ENCODE results near the gene STPG1. TPM values are rescaled to one million over a fixed set of nuclear protein-coding genes. Genes with fewer than 3 reads are reported as not detected.

The STPG1 gene
- total RNA-seq, 3 donors from 2014 or later: 3.6 to 6.9 (median 4.6) TPM

- Histone ChIP-seq H3K4me3 (no peak overlapping the region), H3K9me3 (no peaks in the 10 kb centered on the region), H3K4me1 (no peaks in the 10 kb centered on the region), H3K27ac (no peak overlapping the region), H3K36me3 (no peaks in the 10 kb centered on the region), H3K27me3 (no peaks in the 10 kb centered on the region)
- TF ChIP-seq CTCF (IDR thresholded peaks at IDR 0.05): no peak
- TF ChIP-seq POLR2A (IDR thresholded peaks at IDR 0.05): no peak
- TF ChIP-seq POLR2AphosphoS5 (IDR thresholded peaks at IDR 0.05): no peak
- DNase-seq (ENCODE audit: low spot score in 2 of 2): no peak
- intact Hi-C loops (cut with DNase I; ENCODE audit: low total_unique reads): no loop called here
These were observed 49.0 kb downstream of the STPG1 start for GRCh38 chr1:24364605-24364974.

- H3K27ac ChIP-seq: no peak overlapping the region
- intact Hi-C loops (cut with DNase I; ENCODE audit: low total_unique reads): no loop called here
These were observed 49.6 kb downstream of the STPG1 start for GRCh38 chr1:24363994-24364393.

DNA sequence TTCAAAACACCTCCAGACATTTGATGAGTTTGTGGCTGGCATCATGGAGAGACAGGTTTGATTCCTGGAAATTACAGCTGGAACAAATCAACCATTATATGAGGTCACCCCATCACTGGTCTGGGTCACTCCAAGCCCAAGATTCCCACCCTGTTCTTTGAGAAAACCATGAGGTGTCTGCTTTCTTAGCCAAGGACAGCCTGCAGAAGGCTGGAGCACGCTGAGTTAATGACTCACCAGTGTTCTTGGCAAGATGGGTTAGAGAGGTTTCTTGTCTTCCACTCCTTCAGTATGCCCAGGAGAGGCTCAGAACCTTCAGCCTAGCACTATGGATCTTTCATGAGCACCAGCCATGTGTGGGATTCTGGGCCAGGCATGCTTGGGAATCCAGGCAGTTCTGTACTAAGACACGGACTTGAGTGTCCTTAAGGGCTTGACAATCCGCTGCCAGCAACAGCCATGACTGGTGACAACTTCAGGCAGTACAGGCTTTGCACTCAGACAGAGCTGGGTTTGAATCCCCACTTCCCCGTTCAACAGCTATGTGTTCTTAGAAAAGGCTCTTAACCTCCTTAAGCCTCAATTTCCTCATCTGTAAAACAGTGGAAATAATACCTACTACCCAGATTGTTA is 50.5 kb downstream of the STPG1 start:
- Histone ChIP-seq H3K27me3 (no peaks in the 10 kb centered on the region), H3K4me1 (no peaks in the 10 kb centered on the region), H3K4me3 (no peak overlapping the region), H3K36me3 (no peaks in the 10 kb centered on the region), H3K9me3 (no peaks in the 10 kb centered on the region), H3K27ac (no peak overlapping the region)
- intact Hi-C loops (cut with DNase I; ENCODE audit: low total_unique reads): no loop called here
- TF ChIP-seq CTCF (IDR thresholded peaks at IDR 0.05) (no peak), POLR2AphosphoS5 (IDR thresholded peaks at IDR 0.05) (peak in 1 of 3 donors; percentile 16)
- no peak for DNase-seq (ENCODE audit: low spot score in 2 of 2)

More at GRCh38 chr1:24363994-24364393, 49.6 kb downstream of the STPG1 start:
- DNase-seq (ENCODE audit: low spot score in 2 of 2): no peak
- Histone ChIP-seq H3K4me3 (no peak overlapping the region), H3K4me1 (no peaks in the 10 kb centered on the region), H3K27me3 (no peaks in the 10 kb centered on the region), H3K36me3 (no peaks in the 10 kb centered on the region), H3K9me3 (no peaks in the 10 kb centered on the region)
- no peak for TF ChIP-seq POLR2A (IDR thresholded peaks at IDR 0.05)
- no peak for TF ChIP-seq CTCF (IDR thresholded peaks at IDR 0.05)
- TF ChIP-seq POLR2AphosphoS5 (IDR thresholded peaks at IDR 0.05): no peak

DNA sequence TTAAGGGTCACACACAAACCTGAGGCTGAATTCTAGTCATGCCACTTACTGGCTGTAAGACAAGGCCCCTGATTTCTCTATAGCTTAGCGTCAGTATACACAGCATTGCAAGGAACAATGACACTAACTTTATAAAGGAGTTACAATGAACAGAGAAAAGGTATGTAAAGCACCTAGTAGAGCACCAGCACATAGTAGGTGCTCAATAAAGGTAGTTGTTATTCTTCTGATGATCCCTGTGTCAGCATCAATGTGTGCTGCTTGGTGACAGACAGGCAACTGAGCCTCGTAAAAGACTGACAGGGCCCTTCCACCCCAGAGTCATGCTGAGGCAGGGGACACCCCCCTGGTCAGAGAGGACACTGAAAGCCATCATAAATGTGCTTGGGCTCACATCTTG is 51.2 kb downstream of the STPG1 start:
- Histone ChIP-seq H3K27ac (no peak overlapping the region), H3K27me3 (no peaks in the 10 kb centered on the region), H3K4me3 (no peak overlapping the region), H3K9me3 (no peaks in the 10 kb centered on the region), H3K4me1 (no peaks in the 10 kb centered on the region), H3K36me3 (no peaks in the 10 kb centered on the region)
- TF ChIP-seq POLR2A (IDR thresholded peaks at IDR 0.05) (no peak), CTCF (IDR thresholded peaks at IDR 0.05) (no peak), POLR2AphosphoS5 (IDR thresholded peaks at IDR 0.05) (no peak)
- intact Hi-C loops (cut with DNase I; ENCODE audit: low total_unique reads): no loop called here
- no peak for DNase-seq (ENCODE audit: low spot score in 2 of 2)

DNA sequence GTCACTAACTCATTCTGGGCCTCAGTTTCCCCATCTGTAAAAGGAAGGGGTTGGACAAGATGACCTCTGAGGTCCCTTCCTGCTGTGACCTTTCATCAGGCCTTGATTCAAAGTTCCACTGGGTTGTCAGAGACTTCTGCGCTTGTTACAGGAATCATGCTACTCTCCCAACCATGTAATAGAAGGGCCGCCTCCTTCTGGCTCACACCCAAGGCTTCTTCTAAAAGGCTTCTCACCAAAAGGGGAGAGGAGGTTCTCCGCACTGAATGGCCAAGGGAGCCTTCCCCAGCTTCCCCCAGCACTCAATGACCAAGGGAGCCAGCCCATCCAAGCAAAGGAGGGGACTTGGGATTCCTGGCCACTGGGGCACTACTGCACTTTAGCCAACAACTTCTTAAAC is 51.8 kb downstream of the STPG1 start:
- H3K4me3 ChIP-seq: no peak overlapping the region
- TF ChIP-seq POLR2A (IDR thresholded peaks at IDR 0.05): no peak
- no peak for TF ChIP-seq CTCF (IDR thresholded peaks at IDR 0.05)
- TF ChIP-seq POLR2AphosphoS5 (IDR thresholded peaks at IDR 0.05): no peak
- no peaks in the 10 kb centered on the region for H3K9me3 ChIP-seq
- H3K4me1 ChIP-seq: no peaks in the 10 kb centered on the region
- H3K27ac ChIP-seq: no peak overlapping the region
- intact Hi-C loops (cut with DNase I; ENCODE audit: low total_unique reads): no loop called here
- H3K36me3 ChIP-seq: no peaks in the 10 kb centered on the region
- H3K27me3 ChIP-seq: no peaks in the 10 kb centered on the region
- no peak for DNase-seq (ENCODE audit: low spot score in 2 of 2)

All from breast epithelium (tissue), 4 donors.